GM15510 (cell line): ENCODE data around the gene SPNS3.

ENCODE experiments used
- POLR2A ChIP-seq: IDR thresholded peaks from 3 replicates; pipeline ENCODE4 v1.6.1; 2011; ENCODE audit warnings: borderline replicate concordance; ENCODE audit not compliant: insufficient read length; ENCODE audit errors: extremely low read depth

SPNS3 gene

GRCh38 chr17:4514779-4515178, 81.0 kb downstream of the SPNS3 start:
- TF ChIP-seq POLR2A, result no peak

GRCh38 chr17:4515501-4515900, 81.8 kb downstream of the SPNS3 start:
- no peak for TF ChIP-seq POLR2A

- no peak for TF ChIP-seq POLR2A
Observed at GRCh38 chr17:4516735-4517134, 83.0 kb downstream of the SPNS3 start.

GRCh38 chr17:4518901-4519300, 85.2 kb downstream of the SPNS3 start:
- no peak for TF ChIP-seq POLR2A

- TF ChIP-seq POLR2A, result no peak
Observed at GRCh38 chr17:4519361-4519788, 85.6 kb downstream of the SPNS3 start.

- no peak for TF ChIP-seq POLR2A
Observed at GRCh38 chr17:4520060-4520893, 86.5 kb downstream of the SPNS3 start.

- no peak for TF ChIP-seq POLR2A
Observed at GRCh38 chr17:4520894-4521600, 87.3 kb downstream of the SPNS3 start.

GRCh38 chr17:4522661-4523060, 88.9 kb downstream of the SPNS3 start:
- no peak for TF ChIP-seq POLR2A

GRCh38 chr17:4523946-4524345, 90.2 kb downstream of the SPNS3 start:
- no peak for TF ChIP-seq POLR2A

- TF ChIP-seq POLR2A, result no peak
Observed at GRCh38 chr17:4525691-4526397, 92.1 kb downstream of the SPNS3 start.

GRCh38 chr17:4527134-4527533, 93.4 kb downstream of the SPNS3 start:
- no peak for TF ChIP-seq POLR2A

- TF ChIP-seq POLR2A, result no peak
Observed at GRCh38 chr17:4527566-4528125, 93.9 kb downstream of the SPNS3 start.

- no peak for TF ChIP-seq POLR2A
Observed at GRCh38 chr17:4529533-4530152, 95.9 kb downstream of the SPNS3 start.
